Kidney (tissue), 22 donors: ENCODE measurements around the gene CCDC80. TPM values are rescaled to one million over a fixed set of nuclear protein-coding genes. Genes with fewer than 3 reads are reported as not detected.

Experiments
- DNase-seq, 5 donors: peaks; one replicate each; pipeline ENCODE4 v3.0.0-alpha.2; 2013 to 2020
- FAIRE-seq: peaks from 2 replicates; lab custom pipeline; 2012; peaks lifted over from hg19 to GRCh38; lab: Jason Lieb, UNC
- H3K27ac ChIP-seq, 2 donors: one replicate each; pipeline ENCODE4 v1.7.0; 2013; ENCODE audit warnings: low read depth in 2 of 2, low read length in 2 of 2, inconsistent platforms in 1 of 2
- H3K27me3 ChIP-seq: one replicate; pipeline ENCODE4 v1.7.1; 2013; ENCODE audit warnings: low read length, inconsistent platforms; ENCODE audit not compliant: control insufficient read depth, insufficient read depth
- H3K36me3 ChIP-seq, 3 donors: one replicate each; pipeline versions ENCODE4 v1.7.0 to v1.7.1; 2013; ENCODE audit warnings: low read length in 3 of 3, control low read depth in 1 of 3, inconsistent platforms in 1 of 3; ENCODE audit not compliant: insufficient read depth in 3 of 3, control insufficient read depth in 2 of 3
- H3K4me1 ChIP-seq, 3 donors: one replicate each; pipeline versions ENCODE4 v1.7.0 to v1.7.1; 2013; ENCODE audit warnings: low read length in 3 of 3, inconsistent platforms in 1 of 3, low read depth in 1 of 3; ENCODE audit not compliant: control insufficient read depth in 2 of 3, insufficient read depth in 2 of 3
- H3K4me3 ChIP-seq, 3 donors: one replicate each; pipeline versions ENCODE4 v1.7.0 to v1.8.1; 2013; ENCODE audit warnings: low read length in 3 of 3, control low read depth in 1 of 3, inconsistent platforms in 1 of 3
- H3K9ac ChIP-seq, 3 donors: one replicate each; pipeline versions ENCODE4 v1.7.0 to v1.7.1; 2013; ENCODE audit warnings: low read length in 3 of 3, control low read depth in 1 of 3, inconsistent platforms in 1 of 3
- H3K9me3 ChIP-seq, 3 donors: one replicate each; pipeline versions ENCODE4 v1.7.0 to v1.7.1; 2013; ENCODE audit warnings: low read length in 3 of 3, control low read depth in 1 of 3, inconsistent platforms in 1 of 3; ENCODE audit not compliant: control insufficient read depth in 2 of 3, insufficient read depth in 1 of 3
- CTCF ChIP-seq: IDR thresholded peaks from 3 replicates; pipeline ENCODE4 v1.5.1; 2012; ENCODE audit warnings: mild to moderate bottlenecking, moderate library complexity, borderline replicate concordance; ENCODE audit not compliant: insufficient read depth; ENCODE audit errors: extremely low read depth
- intact Hi-C: fragments of 100-400 bp; cut with DNase I; formaldehyde crosslinking; loops from one replicate; pipeline ENCODE4 v1.11.1; 2022
- long read RNA-seq, 10 donors: library from polyadenylated mRNA in 1 of 10; unstranded in 1 of 10; transcript quantifications; one replicate each; pipeline ENCODE4 v2.0.0 and lab custom pipeline, GENCODE V29; 2021 to 2026
- polyA plus RNA-seq: library from polyadenylated mRNA; stranded (reverse); fragments of 350-450 nt; fragmentation: Illumina TruSeq; extraction: RNeasy Lipid Tissue Mini Kit (QIAGEN cat#74804); gene quantifications from one replicate; pipeline ENCODE4 v1.2.3, GENCODE V29; 2014; ENCODE audit warnings: low read depth, low replicate concordance; ENCODE audit not compliant: insufficient read depth
- total RNA-seq: library from RNA; stranded (reverse); fragmentation: NEBNext Ultra II Directional; extraction: Animal tissue kit (Norgen Biotek cat#: 25700); gene quantifications from one replicate; pipeline ENCODE4 v1.2.1, GENCODE V29; 2021
- donor health status: control.
- donor health status: control.
- donor health status: control.
- donor health status: control.
- donor health status: control.
- donor health status: DM: yes; HTN: yes; CAD: no.
- donor health status: Normal renal cell carcinoma (clear cell type).

The CCDC80 gene
- 57.5 TPM for total RNA-seq
- 12.0 TPM for polyA plus RNA-seq
- long read RNA-seq, donor 1, transcript CCDC80-207 (3 exons, 681 nt): major isoform, 14 of 34 reads
- long read RNA-seq, donor 1, partial matches to known transcripts: 19 of 34 reads
- long read RNA-seq, donor 1, other reads (novel, unspliced or antisense): 0 of 34 reads
- long read RNA-seq, donor 2, full-length matches to known transcripts: 15 of 39 reads
- long read RNA-seq, donor 2, partial matches to known transcripts: 24 of 39 reads
- long read RNA-seq, donor 2, other reads (novel, unspliced or antisense): 0 of 39 reads
- long read RNA-seq, donor 3, transcript CCDC80-207 (3 exons, 681 nt): major isoform, 12 of 32 reads
- long read RNA-seq, donor 3, partial matches to known transcripts: 18 of 32 reads
- long read RNA-seq, donor 3, other reads (novel, unspliced or antisense): 0 of 32 reads
- long read RNA-seq, donor 4, full-length matches to known transcripts: 12 of 32 reads
- long read RNA-seq, donor 4, partial matches to known transcripts: 20 of 32 reads
- long read RNA-seq, donor 4, other reads (novel, unspliced or antisense): 0 of 32 reads
- long read RNA-seq, donor 5, transcript CCDC80-207 (3 exons, 681 nt): major isoform, 5 of 6 reads
- long read RNA-seq, donor 5, partial matches to known transcripts: 0 of 6 reads
- long read RNA-seq, donor 5, other reads (novel, unspliced or antisense): 0 of 6 reads
- long read RNA-seq, donor 6, full-length matches to known transcripts: 16 of 36 reads
- long read RNA-seq, donor 6, partial matches to known transcripts: 20 of 36 reads
- long read RNA-seq, donor 6, other reads (novel, unspliced or antisense): 0 of 36 reads
- long read RNA-seq, donor 7, full-length matches to known transcripts: 2 of 31 reads
- long read RNA-seq, donor 7, partial matches to known transcripts: 16 of 31 reads
- long read RNA-seq, donor 7, other reads (novel, unspliced or antisense): 13 of 31 reads
- long read RNA-seq, donor 8, transcript CCDC80-207 (3 exons, 681 nt): major isoform, 14 of 30 reads
- long read RNA-seq, donor 8, partial matches to known transcripts: 16 of 30 reads
- long read RNA-seq, donor 8, other reads (novel, unspliced or antisense): 0 of 30 reads
- long read RNA-seq, donor 9, transcript CCDC80-207 (3 exons, 681 nt): major isoform, 9 of 10 reads
- long read RNA-seq, donor 9, partial matches to known transcripts: 0 of 10 reads
- long read RNA-seq, donor 9, other reads (novel, unspliced or antisense): 0 of 10 reads
- long read RNA-seq, donor 10, transcript CCDC80-207 (3 exons, 681 nt): major isoform, 23 of 39 reads
- long read RNA-seq, donor 10, partial matches to known transcripts: 16 of 39 reads
- long read RNA-seq, donor 10, other reads (novel, unspliced or antisense): 0 of 39 reads

GRCh38 chr3:112640930-112641801 lies at the start of gene CCDC80:
Gene CCDC80, minus strand, starts transcription at chr3:112641143. Its CDS starts 1,238 bp downstream, at chr3:112639905.
- Histone ChIP-seq H3K4me1 (peaks cover 0 to 11% (median 7%) of the 10 kb centered on the region in 3 donors), H3K9me3 (no peaks in the 10 kb centered on the region), H3K4me3 (peak within 1 kb of the TSS; percentile 54 to 94 (median 73)), H3K36me3 (no peaks in the 10 kb centered on the region), H3K9ac (peak within 1 kb of the TSS; percentile 34 to 90 (median 57)), H3K27ac (peak within 1 kb of the TSS; percentile 8 to 57), H3K27me3 (no peaks in the 10 kb centered on the region)
- DNase-seq: peak in 4 of 5 donors; percentile 67 to 96 (median 85)
- intact Hi-C loops: no loop called here
- TF ChIP-seq CTCF: no peak
- no peak for FAIRE-seq

- Histone ChIP-seq H3K4me1 (no peaks in the 10 kb centered on the region), H3K9ac (no peak overlapping the region), H3K9me3 (peaks cover 0 to 6% (median 0%) of the 10 kb centered on the region in 3 donors), H3K36me3 (no peaks in the 10 kb centered on the region), H3K4me3 (no peak overlapping the region), H3K27me3 (no peaks in the 10 kb centered on the region), H3K27ac (no peak overlapping the region)
- no peak for FAIRE-seq
- no peak for TF ChIP-seq CTCF
- DNase-seq: no peak
- intact Hi-C loops: no loop called here
These were observed 49.0 kb upstream of the CCDC80 start for GRCh38 chr3:112689989-112690388.

GRCh38 chr3:112689385-112689784 lies 48.4 kb upstream of the CCDC80 start:
- no peak for TF ChIP-seq CTCF
- no peak for DNase-seq
- intact Hi-C loops: no loop called here
- H3K4me3 ChIP-seq: no peak overlapping the region
- no peak for FAIRE-seq
- H3K4me1 ChIP-seq: no peaks in the 10 kb centered on the region
- no peaks in the 10 kb centered on the region for H3K27me3 ChIP-seq
- no peak overlapping the region for H3K9ac ChIP-seq
- no peaks in the 10 kb centered on the region for H3K36me3 ChIP-seq
- H3K9me3 ChIP-seq: peaks cover 0 to 6% (median 0%) of the 10 kb centered on the region in 3 donors
- no peak overlapping the region for H3K27ac ChIP-seq
